Measurements from ENCODE around the gene ZNF215.
"Not testable (repeated sequence)": the region's sequence is repeated elsewhere in the genome, so short reads cannot be mapped to it uniquely, and the experiment has no call there.

Gene ZNF215

GRCh38 chr11:6926208-6927029, at the start of gene ZNF215:
TSS of gene ZNF215 (plus strand) at chr11:6926426. CDS start at chr11:6932273, 5,847 bp downstream.
- in situ Hi-C loops (cut with MboI; ENCODE audit: low sequenced_read_pairs) = no loop called here

GRCh38 chr11:6876914-6877313, 49.3 kb upstream of the ZNF215 start:
- in situ Hi-C loops (cut with MboI; ENCODE audit: low sequenced_read_pairs) = no loop called here

GRCh38 chr11:6882751-6883150, 43.5 kb upstream of the ZNF215 start:
- in situ Hi-C loops (cut with MboI; ENCODE audit: low sequenced_read_pairs) = no loop called here

GRCh38 chr11:6887711-6888110, 38.5 kb upstream of the ZNF215 start:
- in situ Hi-C loops (cut with MboI; ENCODE audit: low sequenced_read_pairs) = not testable (repeated sequence)

- in situ Hi-C loops (cut with MboI; ENCODE audit: low sequenced_read_pairs) = no loop called here
Measured at GRCh38 chr11:6888830-6889229, 37.4 kb upstream of the ZNF215 start.

- in situ Hi-C loops (cut with MboI; ENCODE audit: low sequenced_read_pairs) = no loop called here
Measured at GRCh38 chr11:6889835-6890234, 36.4 kb upstream of the ZNF215 start.

- in situ Hi-C loops (cut with MboI; ENCODE audit: low sequenced_read_pairs) = no loop called here
Measured at GRCh38 chr11:6892400-6892799, 33.8 kb upstream of the ZNF215 start, which contains the start of gene OR2D2. TSS of gene OR2D2 (minus strand) at chr11:6892500. CDS start at chr11:6892500, 0 bp downstream.

GRCh38 chr11:6894097-6894496, 32.1 kb upstream of the ZNF215 start:
- in situ Hi-C loops (cut with MboI; ENCODE audit: low sequenced_read_pairs) = no loop called here

GRCh38 chr11:6895010-6895409, 31.2 kb upstream of the ZNF215 start:
- in situ Hi-C loops (cut with MboI; ENCODE audit: low sequenced_read_pairs) = no loop called here

GRCh38 chr11:6898911-6899310, 27.3 kb upstream of the ZNF215 start:
- in situ Hi-C loops (cut with MboI; ENCODE audit: low sequenced_read_pairs) = no loop called here

GRCh38 chr11:6900327-6900999, 25.8 kb upstream of the ZNF215 start:
- in situ Hi-C loops (cut with MboI; ENCODE audit: low sequenced_read_pairs) = no loop called here

- in situ Hi-C loops (cut with MboI; ENCODE audit: low sequenced_read_pairs) = not testable (repeated sequence)
Measured at GRCh38 chr11:6904804-6905203, 21.4 kb upstream of the ZNF215 start.

GRCh38 chr11:6911378-6911777, 14.8 kb upstream of the ZNF215 start:
- in situ Hi-C loops (cut with MboI; ENCODE audit: low sequenced_read_pairs) = no loop called here

GRCh38 chr11:6911948-6912347, 14.3 kb upstream of the ZNF215 start:
- in situ Hi-C loops (cut with MboI; ENCODE audit: low sequenced_read_pairs) = no loop called here

GRCh38 chr11:6919698-6920097, 6.5 kb upstream of the ZNF215 start:
- in situ Hi-C loops (cut with MboI; ENCODE audit: low sequenced_read_pairs) = no loop called here

- in situ Hi-C loops (cut with MboI; ENCODE audit: low sequenced_read_pairs) = no loop called here
Measured at GRCh38 chr11:6920702-6921101, 5.5 kb upstream of the ZNF215 start, which contains the start of gene OR2D3. TSS of gene OR2D3 (plus strand) at chr11:6921002. CDS start at chr11:6921002, 0 bp downstream.

- in situ Hi-C loops (cut with MboI; ENCODE audit: low sequenced_read_pairs) = no loop called here
Measured at GRCh38 chr11:6925007-6925577, 1.1 kb upstream of the ZNF215 start.

GRCh38 chr11:6925636-6926207, 504 bp upstream of the ZNF215 start:
- in situ Hi-C loops (cut with MboI; ENCODE audit: low sequenced_read_pairs) = no loop called here

GRCh38 chr11:6927030-6927617, 898 bp downstream of the ZNF215 start:
- in situ Hi-C loops (cut with MboI; ENCODE audit: low sequenced_read_pairs) = no loop called here

GRCh38 chr11:6928916-6929315, 2.7 kb downstream of the ZNF215 start:
- in situ Hi-C loops (cut with MboI; ENCODE audit: low sequenced_read_pairs) = no loop called here

- in situ Hi-C loops (cut with MboI; ENCODE audit: low sequenced_read_pairs) = no loop called here
Measured at GRCh38 chr11:6931146-6931713, 5.0 kb downstream of the ZNF215 start.
